ENCODE measurements around the gene CCDC90B. TPM values are rescaled to one million over a fixed set of nuclear protein-coding genes. Genes with fewer than 3 reads are reported as not detected.

The CCDC90B gene
- total RNA-seq, 1 donor from 2014 or later = 43.5 TPM

DNA sequence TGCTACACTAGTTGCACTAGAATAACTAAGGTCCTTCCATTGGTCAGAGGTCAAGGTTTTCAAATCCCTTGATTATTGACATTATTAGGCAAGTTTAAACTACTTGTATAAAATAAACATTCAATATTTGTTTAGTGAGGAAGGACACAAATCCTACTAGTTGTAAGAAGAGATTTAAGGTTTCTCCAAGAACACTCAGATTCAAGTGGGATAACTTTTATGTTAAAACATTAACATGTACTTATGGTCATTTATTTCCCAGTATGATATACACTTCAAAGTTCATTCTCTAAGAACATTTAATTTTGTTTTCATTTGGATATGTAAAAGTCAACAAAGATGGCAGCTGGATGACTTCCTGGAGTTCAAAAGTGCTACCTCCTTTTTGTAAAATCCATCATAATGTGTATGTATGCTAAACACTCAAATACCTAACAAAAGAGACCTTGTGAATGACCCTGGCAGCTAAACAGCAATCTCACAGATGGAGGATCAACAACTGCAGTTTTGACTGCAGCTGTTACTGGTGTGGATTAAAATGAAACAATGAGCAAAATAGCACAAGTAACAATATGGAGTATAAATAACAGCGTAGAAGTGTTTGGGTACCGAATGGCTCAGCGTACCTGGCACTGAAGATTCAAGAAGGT lies 1.5 kb downstream of the CCDC90B start:
- Mint-ChIP-seq H3K4me3 (peak overlapping the region; percentile 98), H3K36me3 (no peaks in the 10 kb centered on the region), H3K9me3 (peaks cover 3% of the 10 kb centered on the region)

DNA sequence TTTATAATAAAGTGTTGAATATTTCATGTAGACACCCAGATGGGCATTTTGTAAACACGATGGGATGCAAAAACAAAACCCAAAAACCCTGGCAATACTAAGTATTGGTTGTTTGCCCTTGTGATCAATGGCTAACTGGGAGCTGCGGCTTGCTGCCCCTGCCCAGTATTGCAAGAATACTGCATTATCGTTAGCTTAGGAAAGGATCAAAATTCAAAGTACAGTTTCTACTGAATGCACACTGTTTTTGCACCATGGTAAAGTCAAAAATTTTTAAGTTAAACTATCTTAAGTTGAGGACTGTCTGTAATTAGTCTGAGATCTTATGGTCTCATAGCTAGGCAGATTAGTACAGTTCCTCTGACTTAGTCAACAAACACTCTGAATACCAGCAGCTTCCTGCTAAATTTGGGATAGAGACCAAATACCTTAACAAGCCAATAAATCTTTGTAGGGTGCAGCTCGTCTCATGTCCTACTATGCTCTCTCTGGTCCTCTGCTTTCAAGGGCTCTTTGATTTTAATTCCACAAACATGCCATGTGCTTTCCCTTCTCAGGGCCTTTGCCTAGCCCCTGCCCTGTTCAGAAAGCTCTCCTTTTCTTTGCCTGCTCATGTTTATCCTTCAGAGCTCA lies 4.0 kb downstream of the CCDC90B start:
- Mint-ChIP-seq H3K27me3 (ENCODE audit: low read depth) (no peaks in the 10 kb centered on the region), H3K4me3 (no peak overlapping the region), H3K4me1 (peaks cover 44% of the 10 kb centered on the region)

More for the DNA sequence above, 1.5 kb downstream of the CCDC90B start:
- no peak for DNase-seq (ENCODE audit: low spot score in 2 of 2, unreplicated experiment in 2 of 2)
- Mint-ChIP-seq H3K4me1 (peaks cover 44% of the 10 kb centered on the region), H3K27me3 (ENCODE audit: low read depth) (no peaks in the 10 kb centered on the region), H3K27ac (peak overlapping the region; percentile 99)
- TF ChIP-seq, protein P1, sequence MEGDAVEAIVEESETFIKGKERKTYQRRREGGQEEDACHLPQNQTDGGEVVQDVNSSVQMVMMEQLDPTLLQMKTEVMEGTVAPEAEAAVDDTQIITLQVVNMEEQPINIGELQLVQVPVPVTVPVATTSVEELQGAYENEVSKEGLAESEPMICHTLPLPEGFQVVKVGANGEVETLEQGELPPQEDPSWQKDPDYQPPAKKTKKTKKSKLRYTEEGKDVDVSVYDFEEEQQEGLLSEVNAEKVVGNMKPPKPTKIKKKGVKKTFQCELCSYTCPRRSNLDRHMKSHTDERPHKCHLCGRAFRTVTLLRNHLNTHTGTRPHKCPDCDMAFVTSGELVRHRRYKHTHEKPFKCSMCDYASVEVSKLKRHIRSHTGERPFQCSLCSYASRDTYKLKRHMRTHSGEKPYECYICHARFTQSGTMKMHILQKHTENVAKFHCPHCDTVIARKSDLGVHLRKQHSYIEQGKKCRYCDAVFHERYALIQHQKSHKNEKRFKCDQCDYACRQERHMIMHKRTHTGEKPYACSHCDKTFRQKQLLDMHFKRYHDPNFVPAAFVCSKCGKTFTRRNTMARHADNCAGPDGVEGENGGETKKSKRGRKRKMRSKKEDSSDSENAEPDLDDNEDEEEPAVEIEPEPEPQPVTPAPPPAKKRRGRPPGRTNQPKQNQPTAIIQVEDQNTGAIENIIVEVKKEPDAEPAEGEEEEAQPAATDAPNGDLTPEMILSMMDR (IDR thresholded peaks at IDR 0.05; ENCODE audit: unreplicated experiment) = no peak

DNA sequence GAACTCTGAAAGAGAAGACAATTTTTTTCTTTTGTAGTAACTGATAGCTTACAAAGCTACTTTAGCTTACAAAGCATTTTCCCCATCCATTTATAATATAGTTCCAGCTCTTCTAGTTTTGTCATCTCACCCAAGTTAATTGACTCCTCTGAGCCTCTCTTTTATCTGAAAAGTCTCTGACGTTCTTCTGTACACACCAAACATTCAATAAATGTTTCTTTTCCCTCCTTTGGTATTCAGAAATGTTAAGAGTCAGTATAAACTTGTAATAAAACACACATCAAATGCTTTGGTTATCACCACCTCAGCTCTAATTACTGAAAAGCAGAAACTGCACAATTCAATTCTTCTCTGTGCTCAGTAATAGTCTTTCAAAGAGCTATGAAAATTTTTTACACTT lies 5.9 kb downstream of the CCDC90B start:
- TF ChIP-seq, protein P1 (IDR thresholded peaks at IDR 0.05; ENCODE audit: unreplicated experiment) = no peak
- no peak for DNase-seq (ENCODE audit: low spot score in 2 of 2, unreplicated experiment in 2 of 2)
- H3K4me3 Mint-ChIP-seq = no peak overlapping the region

More for the DNA sequence above, 4.0 kb downstream of the CCDC90B start:
- peak overlapping the region; percentile 41 for H3K27ac Mint-ChIP-seq
- peaks cover 1% of the 10 kb centered on the region for H3K9me3 Mint-ChIP-seq
- TF ChIP-seq, protein P1 (IDR thresholded peaks at IDR 0.05; ENCODE audit: unreplicated experiment) = no peak
- H3K36me3 Mint-ChIP-seq = peaks cover 7% of the 10 kb centered on the region
- no peak for DNase-seq (ENCODE audit: low spot score in 2 of 2, unreplicated experiment in 2 of 2)

DNA sequence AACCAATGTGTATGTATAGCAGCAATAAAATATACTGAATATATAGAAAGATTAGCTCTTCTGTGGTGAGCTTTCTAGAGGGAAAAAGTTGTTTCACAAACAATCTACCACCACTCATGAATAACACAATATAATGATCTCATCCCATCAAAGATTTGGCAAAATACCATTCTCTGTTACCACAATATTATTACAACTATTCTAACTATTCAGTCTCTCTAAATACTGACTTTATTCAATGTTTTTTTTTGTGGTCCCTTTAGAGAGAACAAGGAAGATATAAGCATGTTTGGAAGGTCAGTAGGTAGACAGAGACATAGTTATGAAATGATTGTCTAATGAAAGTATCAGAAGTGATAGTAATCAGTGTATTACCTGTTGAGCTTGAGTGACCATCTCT lies 7.8 kb downstream of the CCDC90B start:
- Mint-ChIP-seq H3K4me1 (peaks cover 23% of the 10 kb centered on the region), H3K27ac (no peak overlapping the region), H3K36me3 (peaks cover 17% of the 10 kb centered on the region), H3K27me3 (ENCODE audit: low read depth) (no peaks in the 10 kb centered on the region), H3K4me3 (no peak overlapping the region), H3K9me3 (no peaks in the 10 kb centered on the region)
- DNase-seq (ENCODE audit: low spot score in 2 of 2, unreplicated experiment in 2 of 2) = no peak
- TF ChIP-seq, protein P1 (IDR thresholded peaks at IDR 0.05; ENCODE audit: unreplicated experiment) = no peak

More for the DNA sequence above, 5.9 kb downstream of the CCDC90B start:
- Mint-ChIP-seq H3K27me3 (ENCODE audit: low read depth) (no peaks in the 10 kb centered on the region), H3K27ac (peak overlapping the region; percentile 85), H3K9me3 (no peaks in the 10 kb centered on the region), H3K4me1 (peaks cover 39% of the 10 kb centered on the region), H3K36me3 (peaks cover 11% of the 10 kb centered on the region)

DNA sequence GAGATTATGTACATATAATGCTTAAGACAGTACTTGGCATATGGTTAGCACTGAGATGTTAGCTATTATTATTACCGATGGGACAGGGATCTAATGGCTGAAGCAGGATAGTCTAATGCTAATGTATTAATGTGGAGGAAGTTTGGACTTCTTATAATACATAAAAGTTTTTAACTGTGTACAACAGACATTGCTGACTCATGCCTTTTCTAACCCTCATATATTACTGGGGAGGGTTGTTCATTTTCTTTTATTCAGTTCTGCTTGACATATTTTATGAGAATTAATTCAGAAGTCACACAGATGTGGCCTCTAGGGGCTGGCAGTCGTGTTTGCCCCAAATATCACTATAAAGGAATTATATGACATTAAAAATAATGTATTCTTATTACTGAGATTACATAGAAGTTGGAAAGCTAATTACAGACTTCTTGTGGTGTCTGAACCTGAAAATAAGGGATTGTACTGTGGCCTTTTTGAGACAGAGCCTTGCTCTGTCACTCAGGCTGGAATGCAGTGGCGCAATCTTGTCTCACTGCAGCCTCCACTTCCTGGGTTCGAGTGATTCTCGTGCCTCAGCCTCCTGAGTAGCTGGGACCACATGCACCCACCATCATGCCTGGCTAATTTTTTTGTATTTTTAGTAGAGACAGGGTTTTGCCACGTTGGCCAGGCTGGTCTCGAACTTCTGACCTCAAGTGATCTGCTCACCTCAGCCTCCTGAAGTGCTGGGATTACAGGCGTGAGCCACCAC lies 10.1 kb downstream of the CCDC90B start:
- Mint-ChIP-seq H3K27ac (no peak overlapping the region), H3K36me3 (peaks cover 34% of the 10 kb centered on the region), H3K4me1 (peaks cover 8% of the 10 kb centered on the region), H3K4me3 (no peak overlapping the region), H3K27me3 (ENCODE audit: low read depth) (no peaks in the 10 kb centered on the region), H3K9me3 (peaks cover 8% of the 10 kb centered on the region)
- TF ChIP-seq, protein P1 (IDR thresholded peaks at IDR 0.05; ENCODE audit: unreplicated experiment) = no peak
- DNase-seq (ENCODE audit: low spot score in 2 of 2, unreplicated experiment in 2 of 2) = no peak
